ENCODE data around the gene BPIFB4. TPM values are rescaled to one million over a fixed set of nuclear protein-coding genes. Genes with fewer than 3 reads are reported as not detected.

BPIFB4 gene
- polyA plus RNA-seq, 4 donors, result not detected

DNA sequence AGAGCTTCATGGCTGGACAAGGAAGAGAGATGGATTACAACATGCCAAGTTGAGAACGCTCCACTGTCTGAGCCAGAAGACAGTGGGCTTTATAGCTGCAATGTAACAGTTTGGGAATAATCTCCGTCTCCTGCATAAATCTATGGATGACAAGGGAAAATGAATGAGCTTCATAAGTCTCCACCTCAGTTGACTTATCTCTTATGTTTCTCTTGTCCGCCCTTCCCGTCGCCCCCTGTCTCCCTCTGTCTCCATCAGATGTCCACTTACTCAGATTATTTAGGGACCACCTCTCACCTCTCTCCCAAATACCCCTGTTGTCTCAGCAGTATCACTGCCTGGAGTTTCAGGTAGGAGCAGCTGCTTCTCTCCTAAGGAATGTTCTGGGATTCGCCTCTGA, 74.8 kb downstream of the BPIFB4 start:
- no peak for DNase-seq (ENCODE audit: low read depth in 4 of 4, low spot score in 2 of 4)

DNA sequence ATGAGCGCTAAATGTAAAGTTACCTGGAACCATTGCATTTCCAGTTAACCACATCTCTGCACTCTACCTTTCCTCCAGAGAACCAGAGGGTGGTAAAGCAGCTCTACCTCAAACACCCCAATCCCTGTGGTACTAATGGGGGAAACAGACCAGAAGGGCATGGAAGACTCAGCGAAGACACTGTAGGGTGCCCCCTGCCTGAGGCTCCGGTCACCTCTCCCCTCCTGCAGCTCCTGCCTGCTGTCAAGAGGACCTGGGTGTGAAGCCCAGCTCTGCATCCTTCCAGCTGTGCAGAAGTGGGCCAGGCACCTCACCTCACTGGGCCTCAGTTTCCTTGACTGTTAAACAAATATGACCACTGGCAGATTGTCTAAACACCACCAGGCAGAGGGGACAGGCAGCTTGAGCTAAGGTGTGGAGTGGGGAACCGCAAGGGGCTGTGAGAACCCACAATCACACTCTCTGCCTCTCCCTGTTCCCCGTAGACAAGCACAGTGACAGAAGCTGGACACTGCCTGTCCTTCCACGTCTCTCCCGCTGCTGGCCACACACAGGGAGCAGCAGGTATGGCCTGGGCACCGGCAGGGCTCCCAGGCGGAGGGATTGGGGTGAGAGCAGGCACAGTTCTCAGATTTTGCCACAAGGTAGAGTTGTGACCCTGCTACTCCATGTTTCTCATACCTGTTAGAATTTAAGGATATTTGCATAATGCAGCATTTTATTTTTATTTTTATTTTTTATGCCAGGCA, 79.4 kb downstream of the BPIFB4 start:
- no peak for DNase-seq (ENCODE audit: low read depth in 4 of 4, low spot score in 2 of 4)

DNA sequence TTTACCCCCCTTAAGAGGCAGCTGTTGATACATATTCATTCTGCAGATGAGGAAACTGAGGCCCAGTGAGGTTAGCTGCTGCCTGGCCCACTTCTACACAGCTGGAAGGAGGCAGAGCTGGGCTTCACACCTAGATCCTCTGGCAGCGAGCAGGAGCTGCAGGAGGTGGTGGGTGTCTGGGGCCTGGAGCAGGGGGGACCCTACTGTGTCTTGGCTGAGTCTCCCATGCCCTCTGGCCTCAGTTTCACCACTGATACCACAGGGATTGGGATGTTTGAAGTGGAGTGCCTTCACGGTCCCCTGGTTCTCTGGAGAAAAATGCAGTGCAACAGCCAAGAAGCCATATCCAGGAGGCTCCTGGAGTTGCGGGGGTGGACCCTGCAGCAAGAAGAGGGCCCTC, 80.3 kb downstream of the BPIFB4 start:
- no peak for DNase-seq (ENCODE audit: low read depth in 4 of 4, low spot score in 2 of 4)

GRCh38 chr20:33160681-33161080, 81.2 kb downstream of the BPIFB4 start:
- DNase-seq (ENCODE audit: low read depth in 4 of 4, low spot score in 2 of 4), result no peak

Other genes starting within 250 kb of the BPIFB4 start
- under 1 TPM in 3 of 4 donors, not detected in 1; 0.06 to 0.13 (median 0.08) TPM for gene EFCAB8, start 220.7 kb upstream of the BPIFB4 start, polyA plus RNA-seq (ENCODE audit: insufficient read length in 4 of 4)
- not detected for gene SUN5, start 75.2 kb upstream of the BPIFB4 start, polyA plus RNA-seq (ENCODE audit: insufficient read length in 4 of 4)
- gene BPIFB2, start 71.9 kb upstream of the BPIFB4 start, polyA plus RNA-seq (ENCODE audit: insufficient read length in 4 of 4), result not detected
- gene BPIFB6, start 48.0 kb upstream of the BPIFB4 start, polyA plus RNA-seq (ENCODE audit: insufficient read length in 4 of 4), result not detected
- not detected for gene BPIFB3, start 25.7 kb upstream of the BPIFB4 start, polyA plus RNA-seq (ENCODE audit: insufficient read length in 4 of 4)
- gene BPIFA2, start 88.5 kb downstream of the BPIFB4 start, polyA plus RNA-seq (ENCODE audit: insufficient read length in 4 of 4), result not detected
- gene BPIFA3, start 137.7 kb downstream of the BPIFB4 start, polyA plus RNA-seq (ENCODE audit: insufficient read length in 4 of 4), result not detected
- not detected for gene BPIFA1, start 156.4 kb downstream of the BPIFB4 start, polyA plus RNA-seq (ENCODE audit: insufficient read length in 4 of 4)
- under 1 TPM in 1 of 4 donors, not detected in 3; 0.13 TPM for gene BPIFB1, start 203.6 kb downstream of the BPIFB4 start, polyA plus RNA-seq (ENCODE audit: insufficient read length in 4 of 4)